Measurements from ENCODE around the gene LIMCH1.
"Not testable (repeated sequence)": the region's sequence is repeated elsewhere in the genome, so short reads cannot be mapped to it uniquely, and the experiment has no call there.

The LIMCH1 gene

GRCh38 chr4:41642746-41643145 is 104.8 kb downstream of the LIMCH1 start:
- DNase-seq (ENCODE audit: low spot score) = not testable (repeated sequence)

DNA sequence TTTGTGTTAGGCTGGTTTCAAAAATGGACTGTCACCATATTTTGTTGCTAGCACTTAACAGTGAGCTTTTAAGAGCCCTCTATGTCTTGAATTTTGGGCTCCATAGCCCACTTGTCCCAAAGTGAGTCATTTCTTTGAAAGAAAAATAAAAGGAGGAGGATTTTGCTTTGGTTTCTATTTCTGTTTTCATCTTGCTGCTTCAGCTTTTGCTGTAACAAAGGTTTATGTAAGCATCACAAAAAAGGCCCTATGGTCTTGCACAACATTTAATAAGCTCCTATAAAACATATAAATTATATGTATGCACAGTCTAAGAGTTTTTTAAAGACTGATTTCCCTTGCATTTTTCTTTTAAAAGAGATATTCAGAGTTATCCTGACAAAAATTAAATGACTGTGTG is 105.4 kb downstream of the LIMCH1 start:
- DNase-seq (ENCODE audit: low spot score) = no peak

DNA sequence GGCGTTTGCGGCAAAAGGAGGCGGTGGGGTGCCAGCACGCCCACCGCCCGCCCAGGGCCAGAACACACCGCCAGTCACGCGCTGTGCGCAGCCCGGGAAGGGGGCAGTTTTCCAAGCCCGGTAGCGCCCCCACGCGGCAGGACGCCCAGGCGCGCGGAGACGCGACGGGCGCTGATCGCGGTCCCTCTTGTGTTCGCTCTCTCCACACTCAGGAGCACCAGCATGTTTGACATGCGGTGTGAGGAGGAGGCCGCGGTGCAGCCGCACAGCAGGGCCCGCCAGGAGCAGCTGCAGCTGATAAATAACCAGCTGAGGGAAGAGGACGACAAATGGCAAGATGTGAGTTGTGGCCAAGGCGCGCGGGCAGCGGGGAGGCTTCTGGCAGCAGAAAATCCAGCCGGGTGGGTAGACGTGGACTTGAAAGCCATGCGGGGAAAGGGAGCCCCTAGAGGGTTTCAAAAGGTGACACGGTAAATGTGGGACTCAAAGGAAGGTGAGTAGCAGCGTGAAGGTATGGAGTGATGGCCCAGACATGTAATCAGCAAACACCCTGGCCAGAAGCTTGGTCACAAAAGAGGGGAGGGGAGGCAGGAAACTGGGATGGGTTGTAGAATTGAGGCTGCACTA is 106.4 kb downstream of the LIMCH1 start:
- DNase-seq (ENCODE audit: low spot score) = peak; percentile 94

GRCh38 chr4:41644915-41645295 is 106.9 kb downstream of the LIMCH1 start:
- peak; percentile 81 for DNase-seq (ENCODE audit: low spot score)

DNA sequence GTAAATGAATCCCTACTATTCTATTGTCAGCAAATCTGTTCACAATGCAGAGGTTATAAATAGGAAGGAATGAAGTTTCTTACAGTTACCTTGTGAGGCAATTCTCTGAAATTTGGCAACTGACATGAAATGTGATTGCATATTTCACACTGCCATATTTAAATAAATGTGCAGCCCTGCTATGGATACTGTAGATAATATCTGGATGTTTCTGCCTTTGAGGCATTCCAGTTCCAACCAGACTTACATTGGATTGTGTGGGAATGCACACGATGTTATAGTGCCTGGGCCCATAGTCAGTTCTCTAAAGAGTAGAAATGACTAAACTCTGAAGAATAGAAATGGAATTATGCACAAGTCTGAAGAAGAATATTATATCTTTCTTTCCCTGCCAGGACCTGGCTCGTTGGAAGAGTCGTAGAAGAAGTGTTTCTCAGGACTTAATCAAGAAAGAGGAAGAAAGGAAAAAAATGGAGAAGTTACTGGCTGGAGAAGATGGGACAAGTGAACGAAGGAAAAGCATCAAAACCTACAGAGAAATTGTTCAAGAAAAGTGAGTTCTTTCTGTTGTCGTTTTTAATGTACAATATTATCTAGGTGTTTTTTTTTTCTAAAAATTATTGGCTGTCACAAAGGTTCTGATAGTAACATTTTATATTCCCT is 107.9 kb downstream of the LIMCH1 start:
- no peak for DNase-seq (ENCODE audit: low spot score)

- DNase-seq (ENCODE audit: low spot score) = no peak
Observed at GRCh38 chr4:41646862-41647261, 108.9 kb downstream of the LIMCH1 start.

DNA sequence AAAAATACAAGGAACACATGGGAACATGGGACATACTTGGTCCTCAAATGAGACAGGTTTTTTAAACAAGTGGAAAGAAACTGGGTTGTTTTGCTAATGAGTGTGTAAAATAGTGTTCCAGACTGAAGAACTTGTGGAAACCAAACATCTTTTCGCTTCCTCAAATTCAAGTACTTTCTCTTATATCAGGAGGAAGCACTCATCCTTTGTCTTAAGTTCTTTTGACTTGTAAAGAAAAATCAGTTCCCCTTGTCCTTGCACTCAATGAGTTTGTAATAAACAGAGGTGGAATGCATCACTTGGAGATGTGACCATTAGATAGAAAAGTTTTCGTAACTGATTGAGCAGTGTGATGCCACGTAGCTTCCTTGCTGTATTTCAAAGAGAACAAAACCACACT is 109.4 kb downstream of the LIMCH1 start:
- no peak for DNase-seq (ENCODE audit: low spot score)

- DNase-seq (ENCODE audit: low spot score) = not testable (repeated sequence)
Observed at GRCh38 chr4:41651150-41651549, 113.2 kb downstream of the LIMCH1 start.

DNA sequence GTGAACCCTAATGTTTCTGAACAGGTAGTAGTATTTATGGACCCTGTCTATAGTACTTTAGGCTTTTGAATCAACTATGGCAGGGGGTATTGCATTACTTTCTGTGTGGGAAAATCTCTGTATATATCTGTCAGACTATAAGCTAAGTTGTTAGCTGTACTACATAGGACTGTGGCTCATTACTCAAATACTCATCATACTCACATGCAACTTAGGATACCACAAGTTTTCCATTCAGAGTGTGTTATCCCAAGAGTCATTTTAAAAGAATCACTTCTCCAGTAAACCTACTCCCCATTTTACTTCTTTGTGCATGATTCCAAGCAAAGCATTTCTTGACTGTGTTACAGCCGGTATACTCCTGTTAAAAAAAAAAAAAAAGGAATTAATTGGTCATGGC is 115.0 kb downstream of the LIMCH1 start:
- DNase-seq (ENCODE audit: low spot score) = no peak

DNA sequence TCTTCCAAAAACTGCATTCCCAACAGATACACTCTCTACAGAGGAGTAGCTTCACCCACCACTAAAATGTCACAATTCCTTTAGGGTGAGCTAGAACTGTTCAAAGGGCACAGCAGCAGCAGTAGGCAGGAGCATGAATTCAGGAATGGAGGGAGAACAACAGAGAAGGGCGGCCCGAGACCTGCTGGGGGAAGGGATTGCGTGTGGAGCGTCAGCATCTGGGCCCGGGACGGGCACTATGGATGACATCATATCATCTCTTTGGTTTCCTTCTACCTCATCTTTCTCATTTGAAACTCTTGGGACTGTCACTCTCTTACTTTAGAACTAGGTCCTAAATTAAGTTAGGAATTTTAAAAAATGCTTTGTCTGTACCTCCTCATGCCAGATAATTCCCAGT is 115.6 kb downstream of the LIMCH1 start:
- no peak for DNase-seq (ENCODE audit: low spot score)

- no peak for DNase-seq (ENCODE audit: low spot score)
Observed at GRCh38 chr4:41655177-41655576, 117.2 kb downstream of the LIMCH1 start.

- no peak for DNase-seq (ENCODE audit: low spot score)
Observed at GRCh38 chr4:41656106-41656505, 118.1 kb downstream of the LIMCH1 start.

GRCh38 chr4:41656572-41657520 is 118.9 kb downstream of the LIMCH1 start:
- DNase-seq (ENCODE audit: low spot score) = no peak

- DNase-seq (ENCODE audit: low spot score) = no peak
Observed at GRCh38 chr4:41657561-41657960, 119.6 kb downstream of the LIMCH1 start.

- DNase-seq (ENCODE audit: low spot score) = no peak
Observed at GRCh38 chr4:41658163-41658562, 120.2 kb downstream of the LIMCH1 start.

- no peak for DNase-seq (ENCODE audit: low spot score)
Observed at GRCh38 chr4:41660352-41660751, 122.4 kb downstream of the LIMCH1 start.

- DNase-seq (ENCODE audit: low spot score) = peak; percentile 69
Observed at GRCh38 chr4:41661442-41662076, 123.6 kb downstream of the LIMCH1 start.

DNA sequence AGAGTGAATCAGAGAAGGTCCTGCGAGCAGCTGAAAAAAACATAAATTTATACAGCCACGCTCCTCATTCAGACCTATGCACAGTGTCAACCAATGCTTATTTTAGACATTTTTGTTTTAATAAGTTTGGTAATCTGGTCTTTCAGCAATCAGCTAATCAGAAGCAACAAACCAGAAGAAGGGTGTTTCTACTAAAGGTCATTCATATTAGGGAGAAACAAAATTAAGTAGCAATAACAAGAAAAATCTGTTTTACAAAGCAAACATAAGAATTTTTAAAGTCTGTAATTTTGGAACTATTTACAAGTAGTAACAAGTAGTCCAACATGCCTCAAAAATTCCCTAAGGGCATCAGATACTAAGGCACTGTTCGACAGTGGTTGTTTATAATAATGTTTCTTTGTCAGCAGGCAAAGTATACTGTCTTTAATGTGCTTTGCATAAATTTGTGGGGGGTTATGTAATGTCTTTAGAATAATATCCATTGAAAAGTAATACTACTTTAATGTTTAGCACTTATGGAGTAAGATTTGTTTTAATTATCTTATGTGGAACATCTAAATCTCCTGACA is 127.8 kb downstream of the LIMCH1 start:
- no peak for DNase-seq (ENCODE audit: low spot score)

DNA sequence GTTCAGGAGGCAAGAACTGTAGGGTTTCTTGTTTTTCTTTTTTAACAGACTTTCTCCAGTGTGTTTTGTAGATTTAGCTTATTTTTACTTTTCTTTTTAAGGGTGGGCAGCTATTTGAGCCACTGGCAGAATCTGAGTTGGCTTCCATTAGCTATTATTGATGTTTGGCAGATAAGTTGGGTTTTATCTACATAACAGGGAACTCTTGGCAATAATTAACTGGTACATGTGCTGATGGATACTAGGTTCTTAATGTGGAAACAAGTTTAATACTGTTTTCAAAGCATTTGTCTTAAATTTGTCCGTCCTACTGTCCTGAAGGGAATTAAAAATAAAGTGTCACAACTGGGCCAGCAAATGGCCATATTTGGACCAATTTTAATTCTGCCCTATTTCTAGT is 130.1 kb downstream of the LIMCH1 start:
- DNase-seq (ENCODE audit: low spot score) = no peak

- no peak for DNase-seq (ENCODE audit: low spot score)
Observed at GRCh38 chr4:41670530-41670929, 132.6 kb downstream of the LIMCH1 start.

- DNase-seq (ENCODE audit: low spot score) = no peak
Observed at GRCh38 chr4:41670982-41671381, 133.0 kb downstream of the LIMCH1 start.
